AG09319 (cell line): ENCODE data around the gene KCNAB1.

ENCODE experiments used
- DNase-seq: peaks from one replicate; pipeline ENCODE4 v3.0.0-alpha.2; 2010; ENCODE audit warnings: low read depth; ENCODE audit errors: extremely low read depth
- TF ChIP-seq, protein P1 (sequence below): IDR thresholded peaks from 2 replicates; pipeline ENCODE4 v1.5.1; 2011; ENCODE audit warnings: low read depth, mild to moderate bottlenecking, inconsistent platforms, low read length, moderate library complexity

KCNAB1 gene

GRCh38 chr3:156102267-156102931 lies 18.0 kb upstream of the KCNAB1 start:
- DNase-seq: no peak
- TF ChIP-seq, protein P1, sequence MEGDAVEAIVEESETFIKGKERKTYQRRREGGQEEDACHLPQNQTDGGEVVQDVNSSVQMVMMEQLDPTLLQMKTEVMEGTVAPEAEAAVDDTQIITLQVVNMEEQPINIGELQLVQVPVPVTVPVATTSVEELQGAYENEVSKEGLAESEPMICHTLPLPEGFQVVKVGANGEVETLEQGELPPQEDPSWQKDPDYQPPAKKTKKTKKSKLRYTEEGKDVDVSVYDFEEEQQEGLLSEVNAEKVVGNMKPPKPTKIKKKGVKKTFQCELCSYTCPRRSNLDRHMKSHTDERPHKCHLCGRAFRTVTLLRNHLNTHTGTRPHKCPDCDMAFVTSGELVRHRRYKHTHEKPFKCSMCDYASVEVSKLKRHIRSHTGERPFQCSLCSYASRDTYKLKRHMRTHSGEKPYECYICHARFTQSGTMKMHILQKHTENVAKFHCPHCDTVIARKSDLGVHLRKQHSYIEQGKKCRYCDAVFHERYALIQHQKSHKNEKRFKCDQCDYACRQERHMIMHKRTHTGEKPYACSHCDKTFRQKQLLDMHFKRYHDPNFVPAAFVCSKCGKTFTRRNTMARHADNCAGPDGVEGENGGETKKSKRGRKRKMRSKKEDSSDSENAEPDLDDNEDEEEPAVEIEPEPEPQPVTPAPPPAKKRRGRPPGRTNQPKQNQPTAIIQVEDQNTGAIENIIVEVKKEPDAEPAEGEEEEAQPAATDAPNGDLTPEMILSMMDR: no peak

- TF ChIP-seq, protein P1: no peak
- no peak for DNase-seq
Measured at GRCh38 chr3:156106721-156107373, 13.5 kb upstream of the KCNAB1 start.

GRCh38 chr3:156107504-156107903 lies 12.9 kb upstream of the KCNAB1 start:
- no peak for DNase-seq
- TF ChIP-seq, protein P1: no peak

DNA sequence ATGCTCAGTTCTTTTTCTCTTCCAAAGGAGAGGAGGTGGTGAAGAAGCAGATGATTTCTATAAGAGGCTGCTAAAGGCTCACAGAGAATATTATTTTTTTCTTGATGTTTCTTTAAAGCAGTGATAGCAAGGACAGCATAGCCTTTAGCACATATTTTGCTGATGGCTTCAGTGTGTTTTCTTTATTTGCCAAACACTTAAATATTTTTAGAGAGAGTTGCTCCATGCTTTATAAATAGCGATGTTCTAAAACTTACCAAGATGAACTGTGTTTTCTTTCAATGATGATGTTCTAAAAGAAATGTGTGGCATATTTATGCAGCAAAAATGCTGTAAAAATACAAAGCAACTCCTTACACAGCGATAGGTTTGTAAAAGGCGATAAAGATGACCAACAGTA lies 11.8 kb upstream of the KCNAB1 start:
- TF ChIP-seq, protein P1: no peak
- no peak for DNase-seq

GRCh38 chr3:156109989-156110388 lies 10.4 kb upstream of the KCNAB1 start:
- TF ChIP-seq, protein P1: no peak
- no peak for DNase-seq

GRCh38 chr3:156126467-156126866 lies 6.1 kb downstream of the KCNAB1 start:
- DNase-seq: no peak
- TF ChIP-seq, protein P1: no peak

DNA sequence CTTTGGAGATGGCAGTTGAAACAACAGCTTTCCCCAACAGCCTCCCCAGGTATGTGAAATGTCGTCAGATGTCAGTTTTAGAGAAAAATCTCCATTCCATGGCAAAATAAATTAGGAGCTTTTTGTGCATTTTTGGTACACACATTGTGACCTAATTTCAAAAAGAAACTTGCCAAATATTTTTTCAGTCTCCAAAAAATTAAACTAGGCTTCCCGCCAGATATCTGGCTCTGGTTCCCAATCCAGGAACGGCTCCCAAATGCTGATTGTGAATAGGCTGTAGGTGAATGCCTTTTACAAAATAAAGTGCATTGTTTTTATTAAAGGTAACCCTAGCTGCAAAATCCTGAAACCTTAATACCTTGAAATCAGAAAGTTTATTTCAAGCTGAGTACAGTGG lies 10.9 kb downstream of the KCNAB1 start:
- DNase-seq: no peak
- TF ChIP-seq, protein P1: no peak
